Loucy (cell line): ENCODE measurements around the gene APOL5.
A peak's percentile ranks its signal among the peaks of the same experiment; 100 is the strongest.

Source experiments
- H2AFZ ChIP-seq: fragments of 200-600 bp; sonication (generic); 2 replicates; pipeline ENCODE4 v1.6.0; 2016; ENCODE audit warnings: antibody characterized with exemption, mild to moderate bottlenecking, low read length, moderate library complexity
- H3F3A ChIP-seq: fragments of 200-600 bp; 2 replicates; pipeline ENCODE4 v1.6.0; 2016; ENCODE audit warnings: antibody characterized with exemption, low read depth, mild to moderate bottlenecking
- H3K27me3 ChIP-seq: fragments of 200-600 bp; sonication (generic); 2 replicates; pipeline ENCODE4 v1.6.1; 2014; ENCODE audit warnings: low read length, mild to moderate bottlenecking; ENCODE audit not compliant: insufficient read depth, poor library complexity, severe bottlenecking
- H3K36me3 ChIP-seq: fragments of 200-600 bp; sonication (generic); 2 replicates; pipeline ENCODE4 v1.6.1; 2016; ENCODE audit warnings: low read length; ENCODE audit not compliant: insufficient read depth
- H3K4me1 ChIP-seq: fragments of 200-600 bp; sonication (generic); 2 replicates; pipeline ENCODE4 v1.5.1; 2014; ENCODE audit warnings: low read length, mild to moderate bottlenecking; ENCODE audit not compliant: insufficient read depth, poor library complexity, severe bottlenecking
- H3K4me2 ChIP-seq: fragments of 200-600 bp; sonication (generic); 2 replicates; pipeline ENCODE4 v1.6.0; 2014; ENCODE audit warnings: antibody characterized with exemption, low read length, low read depth, mild to moderate bottlenecking; ENCODE audit not compliant: poor library complexity, severe bottlenecking
- H3K4me3 ChIP-seq: fragments of 200-600 bp; sonication (generic); 2 replicates; pipeline ENCODE4 v1.5.1; 2014; ENCODE audit warnings: low read length, mild to moderate bottlenecking, mixed read lengths; ENCODE audit not compliant: poor library complexity, severe bottlenecking
- H3K79me2 ChIP-seq: fragments of 200-600 bp; sonication (generic); 2 replicates; pipeline ENCODE4 v1.6.1; 2014; ENCODE audit warnings: low read length; ENCODE audit not compliant: insufficient read depth
- H3K9ac ChIP-seq: fragments of 200-600 bp; sonication (generic); 2 replicates; pipeline ENCODE4 v1.6.0; 2014; ENCODE audit warnings: mild to moderate bottlenecking, low read depth, low read length, moderate library complexity; ENCODE audit not compliant: poor library complexity, severe bottlenecking
- H3K9me2 ChIP-seq: fragments of 200-600 bp; sonication (generic); replicated peaks from 2 replicates; pipeline ENCODE4 v1.6.1; 2016; ENCODE audit warnings: low read depth, low read length, mixed read lengths
- H3K9me3 ChIP-seq: fragments of 200-600 bp; sonication (generic); 2 replicates; pipeline ENCODE4 v1.6.1; 2014; ENCODE audit warnings: mild to moderate bottlenecking, antibody characterized with exemption, low read length, low read depth; ENCODE audit not compliant: insufficient read depth
- H4K20me1 ChIP-seq: fragments of 200-600 bp; sonication (generic); 2 replicates; pipeline ENCODE4 v1.6.0; 2014; ENCODE audit warnings: antibody characterized with exemption, low read length, mild to moderate bottlenecking; ENCODE audit not compliant: insufficient read depth, poor library complexity, severe bottlenecking
- CTCF ChIP-seq: fragments of 200-600 bp; sonication (generic); conservative IDR thresholded peaks from 2 replicates; pipeline ENCODE4 v1.5.1; 2014; ENCODE audit warnings: mild to moderate bottlenecking, antibody characterized with exemption, low read length
- EZH2phosphoT487 ChIP-seq: fragments of 200-600 bp; IDR thresholded peaks from 2 replicates; pipeline ENCODE4 v1.6.1; 2018; ENCODE audit warnings: antibody characterized with exemption, mild to moderate bottlenecking, moderate library complexity, borderline replicate concordance

APOL5 gene

GRCh38 chr22:35683560-35683959, 34.1 kb upstream of the APOL5 start:
- Histone ChIP-seq H3K4me3 (no peak overlapping the region), H4K20me1 (no peaks in the 10 kb centered on the region), H3K27me3 (no peaks in the 10 kb centered on the region), H3K36me3 (no peaks in the 10 kb centered on the region), H2AFZ (no peak overlapping the region), H3K4me1 (no peaks in the 10 kb centered on the region), H3K9ac (no peak overlapping the region), H3K79me2 (no peaks in the 10 kb centered on the region), H3K9me3 (peaks cover 5% of the 10 kb centered on the region; the same call in 1 of the 2 replicates), H3K9me2 (no peaks in the 10 kb centered on the region), H3F3A (no peaks in the 10 kb centered on the region), H3K4me2 (no peak overlapping the region)
- TF ChIP-seq EZH2phosphoT487 (no peak), CTCF (no peak)

GRCh38 chr22:35684270-35684700, 33.4 kb upstream of the APOL5 start:
- Histone ChIP-seq H3K9ac (no peak overlapping the region), H3K4me2 (no peak overlapping the region), H3K9me3 (peaks cover 5% of the 10 kb centered on the region; the same call in 1 of the 2 replicates), H3K9me2 (no peaks in the 10 kb centered on the region), H3K4me3 (no peak overlapping the region), H3F3A (no peaks in the 10 kb centered on the region), H3K4me1 (no peaks in the 10 kb centered on the region), H3K27me3 (no peaks in the 10 kb centered on the region), H3K36me3 (no peaks in the 10 kb centered on the region), H2AFZ (no peak overlapping the region), H4K20me1 (no peaks in the 10 kb centered on the region), H3K79me2 (no peaks in the 10 kb centered on the region)
- TF ChIP-seq EZH2phosphoT487 (no peak), CTCF (peak; percentile 41)

- Histone ChIP-seq H3K9me3 (peaks cover 5% of the 10 kb centered on the region; the same call in 1 of the 2 replicates), H3K4me1 (peaks cover 3% of the 10 kb centered on the region), H3F3A (no peaks in the 10 kb centered on the region), H3K9ac (no peak overlapping the region), H3K79me2 (no peaks in the 10 kb centered on the region), H4K20me1 (no peaks in the 10 kb centered on the region), H3K36me3 (no peaks in the 10 kb centered on the region), H3K27me3 (no peaks in the 10 kb centered on the region), H3K4me3 (no peak overlapping the region), H2AFZ (no peak overlapping the region), H3K4me2 (no peak overlapping the region), H3K9me2 (no peaks in the 10 kb centered on the region)
- TF ChIP-seq EZH2phosphoT487 (no peak), CTCF (no peak)
Observed at GRCh38 chr22:35684732-35685131, 32.9 kb upstream of the APOL5 start.
